GM12801 (cell line): ENCODE data around the gene GRHL1.

ENCODE experiments used
- TF ChIP-seq, protein P1 (sequence below): IDR thresholded peaks from one replicate; pipeline ENCODE4 v1.5.1; 2011; ENCODE audit warnings: control low read depth; ENCODE audit not compliant: insufficient read length; ENCODE audit errors: extremely low read depth

The GRHL1 gene

GRCh38 chr2:10036095-10036884 is 84.8 kb downstream of the GRHL1 start:
- TF ChIP-seq, protein P1, sequence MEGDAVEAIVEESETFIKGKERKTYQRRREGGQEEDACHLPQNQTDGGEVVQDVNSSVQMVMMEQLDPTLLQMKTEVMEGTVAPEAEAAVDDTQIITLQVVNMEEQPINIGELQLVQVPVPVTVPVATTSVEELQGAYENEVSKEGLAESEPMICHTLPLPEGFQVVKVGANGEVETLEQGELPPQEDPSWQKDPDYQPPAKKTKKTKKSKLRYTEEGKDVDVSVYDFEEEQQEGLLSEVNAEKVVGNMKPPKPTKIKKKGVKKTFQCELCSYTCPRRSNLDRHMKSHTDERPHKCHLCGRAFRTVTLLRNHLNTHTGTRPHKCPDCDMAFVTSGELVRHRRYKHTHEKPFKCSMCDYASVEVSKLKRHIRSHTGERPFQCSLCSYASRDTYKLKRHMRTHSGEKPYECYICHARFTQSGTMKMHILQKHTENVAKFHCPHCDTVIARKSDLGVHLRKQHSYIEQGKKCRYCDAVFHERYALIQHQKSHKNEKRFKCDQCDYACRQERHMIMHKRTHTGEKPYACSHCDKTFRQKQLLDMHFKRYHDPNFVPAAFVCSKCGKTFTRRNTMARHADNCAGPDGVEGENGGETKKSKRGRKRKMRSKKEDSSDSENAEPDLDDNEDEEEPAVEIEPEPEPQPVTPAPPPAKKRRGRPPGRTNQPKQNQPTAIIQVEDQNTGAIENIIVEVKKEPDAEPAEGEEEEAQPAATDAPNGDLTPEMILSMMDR: no peak

DNA sequence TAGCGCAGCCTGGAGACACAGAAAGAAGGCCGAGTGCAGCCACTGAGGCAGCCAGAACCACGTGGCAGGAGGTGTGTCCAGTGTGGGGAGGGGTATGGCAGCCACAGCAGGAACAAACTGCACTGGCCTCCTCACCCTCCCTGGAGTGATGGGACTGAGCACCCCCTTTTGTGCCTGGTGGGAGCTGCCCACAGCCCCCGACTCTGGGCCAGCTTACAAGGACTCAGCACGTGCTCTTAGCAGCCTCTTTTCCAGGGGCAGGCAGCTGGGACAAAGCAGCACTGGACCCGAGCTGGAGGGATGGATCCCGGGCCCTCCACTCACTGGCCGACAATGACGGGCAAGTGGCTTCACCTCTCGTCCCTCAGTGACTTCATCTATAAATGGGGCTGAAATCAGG is 86.6 kb downstream of the GRHL1 start:
- TF ChIP-seq, protein P1: no peak

DNA sequence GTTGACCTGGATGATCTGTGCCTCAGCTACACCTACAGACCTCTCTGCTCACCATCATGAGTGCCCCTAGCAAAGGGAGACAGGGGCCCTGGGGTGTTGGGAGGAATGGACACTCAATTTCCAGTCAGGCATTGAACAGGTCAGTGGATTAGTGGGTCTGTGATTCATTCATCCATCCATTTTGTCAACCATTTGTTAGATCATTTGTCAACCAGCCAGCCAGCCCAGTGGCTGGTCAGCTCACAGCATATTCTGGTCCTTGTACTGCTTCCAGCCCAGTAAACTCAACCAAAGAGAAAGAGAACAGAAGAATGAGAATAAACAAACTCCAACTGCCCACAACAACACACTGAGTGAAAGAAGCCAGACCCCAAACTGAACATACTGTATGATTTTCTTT is 87.2 kb downstream of the GRHL1 start:
- TF ChIP-seq, protein P1: no peak

DNA sequence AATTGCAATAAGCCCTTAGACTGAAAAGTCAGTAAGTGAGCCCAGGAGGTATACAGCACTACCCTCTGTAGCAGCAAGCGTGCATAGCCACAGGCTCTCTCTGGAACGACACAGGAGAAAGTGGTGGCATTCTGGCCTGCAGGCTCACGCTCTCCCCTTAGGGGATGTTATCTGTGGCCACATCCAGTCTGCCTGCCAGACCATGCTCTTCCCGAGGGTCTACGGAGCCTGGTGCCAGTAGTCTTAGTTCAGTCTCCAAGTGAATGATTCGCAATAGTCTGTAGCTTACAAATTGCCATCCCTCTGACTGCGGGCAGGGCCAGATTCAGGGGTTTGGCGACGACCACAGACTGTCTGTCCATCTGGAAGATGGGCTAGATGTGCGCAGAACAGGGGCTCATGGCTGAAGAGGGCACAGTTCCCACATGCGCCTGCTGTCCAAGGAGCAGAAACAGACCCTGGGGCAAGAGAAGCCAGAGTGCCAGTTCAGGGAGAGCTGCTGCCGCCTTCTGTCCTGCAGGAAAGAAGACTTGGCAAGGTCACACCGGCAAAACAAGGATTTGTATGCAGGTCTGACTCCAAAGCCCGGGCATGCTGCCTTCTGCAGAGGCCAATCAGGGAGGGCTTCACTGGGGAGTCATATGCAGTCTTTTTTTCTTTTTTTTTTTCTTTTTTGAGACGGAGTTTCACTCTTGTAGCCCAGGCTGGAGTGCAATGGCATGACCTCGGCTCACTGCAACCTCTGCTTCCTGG is 88.3 kb downstream of the GRHL1 start:
- TF ChIP-seq, protein P1: no peak

DNA sequence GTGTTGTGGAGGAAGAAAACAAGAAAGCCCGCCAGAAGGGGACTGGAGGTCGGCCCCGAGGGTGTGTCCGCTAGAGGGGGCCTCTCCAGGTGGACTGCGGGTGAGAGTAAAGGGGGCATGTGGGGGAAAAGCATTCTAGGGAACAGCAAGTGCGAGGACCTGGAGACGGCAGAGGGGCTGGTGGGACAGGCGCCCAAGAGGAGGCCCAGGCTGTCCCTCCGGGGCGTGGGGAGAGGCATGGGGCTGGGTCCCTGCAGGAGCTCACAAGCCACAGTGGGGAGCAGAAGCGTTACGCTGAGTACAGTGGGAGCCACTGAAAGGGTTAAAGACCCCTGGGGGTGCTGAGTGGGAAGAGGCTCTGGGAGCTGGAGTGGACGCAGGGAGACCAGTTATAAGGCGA is 90.2 kb downstream of the GRHL1 start:
- TF ChIP-seq, protein P1: no peak

- TF ChIP-seq, protein P1: no peak
Observed at GRCh38 chr2:10042301-10043161, 91.0 kb downstream of the GRHL1 start.
